NB4 (cell line): ENCODE measurements around the gene ALG8.
"Not testable (repeated sequence)": the region's sequence is repeated elsewhere in the genome, so short reads cannot be mapped to it uniquely, and the experiment has no call there.

Experiments used
- DNase-seq: peaks from one replicate; pipeline ENCODE4 v3.0.0; 2010; ENCODE audit warnings: low read depth
- H3K4me3 ChIP-seq: one replicate; pipeline ENCODE4 v1.5.1; 2011; ENCODE audit warnings: mild to moderate bottlenecking, low read depth, low read length, moderate library complexity
- CTCF ChIP-seq: IDR thresholded peaks from one replicate; pipeline ENCODE4 v1.5.1; 2012; ENCODE audit warnings: low read depth, low read length
- MYC ChIP-seq: IDR thresholded peaks from 2 replicates; pipeline ENCODE4 v1.6.1; 2011; ENCODE audit warnings: low read depth, low read length
- POLR2A ChIP-seq: IDR thresholded peaks from 2 replicates; pipeline ENCODE4 v1.6.1; 2011; ENCODE audit warnings: mild to moderate bottlenecking; ENCODE audit not compliant: insufficient read length; ENCODE audit errors: extremely low read depth
- TF ChIP-seq, protein P1 (sequence below): IDR thresholded peaks from 2 replicates; pipeline ENCODE4 v1.6.1; 2011; ENCODE audit warnings: low read depth, low read length

Gene ALG8

GRCh38 chr11:78079232-78080083, 60.0 kb downstream of the ALG8 start, which contains the start of gene NDUFC2:
NDUFC2 (minus strand) TSS chr11:78079862; CDS start chr11:78079744, 118 bp downstream.
- peak within 1 kb of the TSS; percentile 91 for H3K4me3 ChIP-seq
- TF ChIP-seq CTCF (no peak), POLR2A (peak; percentile 86), MYC (peak; percentile 89)
- TF ChIP-seq, protein P1, sequence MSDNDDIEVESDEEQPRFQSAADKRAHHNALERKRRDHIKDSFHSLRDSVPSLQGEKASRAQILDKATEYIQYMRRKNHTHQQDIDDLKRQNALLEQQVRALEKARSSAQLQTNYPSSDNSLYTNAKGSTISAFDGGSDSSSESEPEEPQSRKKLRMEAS, result peak; percentile 73
- peak; percentile 93 for DNase-seq

- H3K4me3 ChIP-seq, result peak overlapping the region; percentile 91
- TF ChIP-seq MYC, result no peak
- TF ChIP-seq CTCF, result no peak
- TF ChIP-seq POLR2A, result no peak
- TF ChIP-seq, protein P1, result no peak
- peak; percentile 38 for DNase-seq
These were observed 60.9 kb downstream of the ALG8 start for GRCh38 chr11:78078218-78079167.

DNA sequence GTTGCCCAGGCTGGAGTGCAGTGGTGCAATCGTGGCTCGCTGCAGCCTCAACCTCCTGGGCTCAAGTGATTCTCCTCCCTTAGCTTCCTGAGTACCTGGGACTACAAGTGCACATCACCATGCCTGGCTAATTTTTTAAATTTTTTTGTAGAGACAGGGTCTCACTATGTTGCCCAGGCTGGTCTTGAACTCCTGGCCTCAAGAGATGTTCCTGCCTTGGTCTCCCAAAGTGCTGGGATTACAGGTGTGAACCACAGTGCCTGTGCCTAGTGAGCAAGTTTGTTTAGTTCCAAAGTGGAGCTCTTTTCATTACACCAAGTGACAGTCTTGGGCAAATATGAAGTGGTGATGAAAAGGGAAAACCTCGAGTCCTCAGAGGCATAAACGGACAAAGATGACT, 61.8 kb downstream of the ALG8 start:
- peak overlapping the region; percentile 91 for H3K4me3 ChIP-seq
- DNase-seq, result not testable (repeated sequence)

GRCh38 chr11:78076733-78077403, 62.6 kb downstream of the ALG8 start:
- DNase-seq, result no peak
- peak overlapping the region; percentile 21 for H3K4me3 ChIP-seq
- no peak for TF ChIP-seq POLR2A
- TF ChIP-seq, protein P1, result no peak
- TF ChIP-seq MYC, result no peak
- TF ChIP-seq CTCF, result no peak

DNA sequence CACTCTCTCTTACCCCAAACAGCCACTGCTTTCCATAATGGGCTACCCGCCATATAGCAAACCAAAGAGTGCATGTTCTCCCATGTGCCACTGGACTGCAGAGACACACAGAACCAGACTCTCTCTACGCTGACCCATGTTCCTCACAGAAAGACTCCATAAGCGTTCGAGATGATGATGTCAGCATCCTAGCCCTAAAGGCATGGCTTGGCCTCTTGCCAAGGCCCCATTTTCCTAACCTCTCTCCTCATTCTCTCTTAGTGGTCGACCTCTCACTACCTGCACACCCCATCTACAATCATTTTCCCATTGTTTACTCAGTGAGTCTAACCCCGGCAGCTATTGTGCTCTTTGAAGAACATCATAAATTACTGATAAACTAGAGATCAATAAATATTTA, 64.7 kb downstream of the ALG8 start:
- no peak overlapping the region for H3K4me3 ChIP-seq
- no peak for DNase-seq
- TF ChIP-seq POLR2A, result no peak
- TF ChIP-seq, protein P1, result no peak
- TF ChIP-seq MYC, result no peak
- TF ChIP-seq CTCF, result no peak
